GM18505 (cell line): Measurements from ENCODE around the gene SEMA6A.

Experiments
- ATAC-seq: cut with Tn5 transposase; IDR thresholded peaks from one replicate; pipeline ENCODE4 v1.9.1; 2021; ENCODE audit not compliant: unreplicated experiment
- POLR2A ChIP-seq: IDR thresholded peaks from 4 replicates; pipeline ENCODE4 v1.6.1; 2011; ENCODE audit warnings: borderline replicate concordance; ENCODE audit not compliant: insufficient read depth, insufficient read length; ENCODE audit errors: extremely low read depth

The SEMA6A gene

GRCh38 chr5:116498503-116499048 is 76.0 kb downstream of the SEMA6A start:
- ATAC-seq = no peak
- TF ChIP-seq POLR2A = no peak

DNA sequence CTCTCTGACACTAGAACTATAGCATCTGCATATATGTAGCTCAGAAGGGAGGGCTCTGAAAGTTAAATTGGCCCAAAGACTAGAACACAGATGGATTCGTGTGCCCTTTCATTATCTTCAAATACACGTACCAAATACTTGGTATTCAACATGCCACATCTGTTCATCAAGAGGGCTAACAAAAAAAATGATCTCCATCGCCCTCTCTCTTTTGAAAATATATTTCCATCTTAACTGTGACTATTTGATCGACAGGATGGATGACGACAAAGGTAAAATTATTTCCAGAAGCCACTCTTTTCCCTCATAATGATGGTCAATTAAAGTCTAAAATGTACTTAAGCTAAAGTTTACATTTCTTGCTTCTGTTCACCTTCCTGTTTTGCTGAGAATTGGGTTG is 77.0 kb downstream of the SEMA6A start:
- ATAC-seq = no peak
- TF ChIP-seq POLR2A = no peak

GRCh38 chr5:116495786-116496357 is 78.8 kb downstream of the SEMA6A start:
- no peak for TF ChIP-seq POLR2A

GRCh38 chr5:116494784-116495450 is 79.7 kb downstream of the SEMA6A start:
- no peak for TF ChIP-seq POLR2A
- no peak for ATAC-seq

More at GRCh38 chr5:116495786-116496357, 78.8 kb downstream of the SEMA6A start:
- no peak for ATAC-seq

DNA sequence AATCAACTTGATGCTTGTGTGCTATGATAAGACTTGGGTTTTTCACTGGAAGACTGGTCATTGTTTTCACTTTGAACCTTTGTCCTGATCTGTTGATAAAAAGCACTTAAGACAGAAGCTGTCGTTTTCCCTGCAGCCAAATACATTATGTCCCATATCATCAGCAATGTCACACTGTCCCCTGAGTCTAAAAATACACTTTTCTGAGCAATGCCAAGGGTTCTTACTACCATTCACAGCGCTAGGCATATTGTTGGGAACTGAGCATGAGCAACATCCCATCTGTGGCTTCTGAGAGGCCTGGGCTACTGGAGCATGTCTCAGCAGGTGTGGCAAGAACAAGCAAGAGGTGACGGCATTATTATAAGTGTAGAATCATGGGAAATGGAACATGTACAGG is 81.8 kb downstream of the SEMA6A start:
- peak; percentile 51 for ATAC-seq
- TF ChIP-seq POLR2A = no peak

GRCh38 chr5:116492016-116492623 is 82.5 kb downstream of the SEMA6A start:
- ATAC-seq = peak; percentile 75
- no peak for TF ChIP-seq POLR2A

DNA sequence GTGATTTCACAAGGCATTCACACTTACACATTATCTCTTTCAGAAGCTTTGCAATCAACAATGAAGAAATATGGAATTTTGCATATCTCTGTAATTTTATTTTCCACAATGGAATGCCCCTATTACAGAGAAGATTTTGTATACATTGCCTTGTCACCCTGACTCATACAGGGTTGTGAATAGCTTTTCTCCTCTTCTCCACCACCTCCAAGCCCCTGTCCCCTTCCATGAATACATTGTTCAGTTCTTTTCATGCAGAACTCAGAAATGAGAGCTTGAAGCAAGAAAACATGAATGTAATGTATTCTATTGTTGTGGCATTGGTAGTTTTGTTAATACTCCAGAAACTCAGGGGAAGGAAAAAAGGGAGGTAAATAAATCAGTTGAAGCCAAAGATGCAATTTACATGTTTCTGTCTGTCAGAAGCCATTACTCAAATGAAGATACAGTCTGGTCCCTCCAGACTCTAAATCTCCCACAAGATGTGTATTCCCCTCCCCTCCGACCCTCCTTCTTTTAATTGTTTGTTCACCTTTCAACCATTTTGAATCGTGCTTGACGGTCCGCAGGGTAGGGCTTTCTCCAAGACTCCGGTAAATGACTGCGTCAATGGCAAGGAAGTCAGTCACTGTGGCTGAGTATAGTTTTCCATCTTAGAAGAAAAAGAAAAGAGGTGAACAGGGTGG is 86.1 kb downstream of the SEMA6A start:
- ATAC-seq = no peak
- no peak for TF ChIP-seq POLR2A

GRCh38 chr5:116487045-116487444 is 87.6 kb downstream of the SEMA6A start:
- TF ChIP-seq POLR2A = no peak

GRCh38 chr5:116486588-116486987 is 88.0 kb downstream of the SEMA6A start:
- no peak for ATAC-seq
- no peak for TF ChIP-seq POLR2A

More at GRCh38 chr5:116487045-116487444, 87.6 kb downstream of the SEMA6A start:
- ATAC-seq = no peak

DNA sequence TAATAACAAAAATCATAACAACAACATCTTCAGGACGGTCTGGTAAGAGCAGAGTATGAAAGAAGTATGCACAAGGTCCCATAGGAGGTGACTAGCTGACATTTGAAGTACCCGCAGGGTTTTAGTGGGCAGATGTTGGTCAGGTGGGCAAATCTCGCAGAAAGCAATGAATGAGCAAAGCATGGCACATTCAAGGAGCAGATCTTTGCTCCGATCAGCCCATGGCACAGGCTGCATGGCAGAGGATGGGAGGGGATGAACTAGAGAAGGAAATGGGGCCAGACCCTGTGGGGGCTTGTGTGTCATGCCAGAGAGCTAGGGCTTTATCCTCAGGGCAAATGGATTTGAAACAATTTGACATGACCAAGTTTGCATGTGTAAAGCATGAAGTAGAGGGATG is 90.0 kb downstream of the SEMA6A start:
- no peak for ATAC-seq
- TF ChIP-seq POLR2A = no peak

- ATAC-seq = no peak
- TF ChIP-seq POLR2A = no peak
These were observed 92.2 kb downstream of the SEMA6A start for GRCh38 chr5:116482394-116482793.

GRCh38 chr5:116480894-116481510 is 93.6 kb downstream of the SEMA6A start:
- no peak for TF ChIP-seq POLR2A
- no peak for ATAC-seq

DNA sequence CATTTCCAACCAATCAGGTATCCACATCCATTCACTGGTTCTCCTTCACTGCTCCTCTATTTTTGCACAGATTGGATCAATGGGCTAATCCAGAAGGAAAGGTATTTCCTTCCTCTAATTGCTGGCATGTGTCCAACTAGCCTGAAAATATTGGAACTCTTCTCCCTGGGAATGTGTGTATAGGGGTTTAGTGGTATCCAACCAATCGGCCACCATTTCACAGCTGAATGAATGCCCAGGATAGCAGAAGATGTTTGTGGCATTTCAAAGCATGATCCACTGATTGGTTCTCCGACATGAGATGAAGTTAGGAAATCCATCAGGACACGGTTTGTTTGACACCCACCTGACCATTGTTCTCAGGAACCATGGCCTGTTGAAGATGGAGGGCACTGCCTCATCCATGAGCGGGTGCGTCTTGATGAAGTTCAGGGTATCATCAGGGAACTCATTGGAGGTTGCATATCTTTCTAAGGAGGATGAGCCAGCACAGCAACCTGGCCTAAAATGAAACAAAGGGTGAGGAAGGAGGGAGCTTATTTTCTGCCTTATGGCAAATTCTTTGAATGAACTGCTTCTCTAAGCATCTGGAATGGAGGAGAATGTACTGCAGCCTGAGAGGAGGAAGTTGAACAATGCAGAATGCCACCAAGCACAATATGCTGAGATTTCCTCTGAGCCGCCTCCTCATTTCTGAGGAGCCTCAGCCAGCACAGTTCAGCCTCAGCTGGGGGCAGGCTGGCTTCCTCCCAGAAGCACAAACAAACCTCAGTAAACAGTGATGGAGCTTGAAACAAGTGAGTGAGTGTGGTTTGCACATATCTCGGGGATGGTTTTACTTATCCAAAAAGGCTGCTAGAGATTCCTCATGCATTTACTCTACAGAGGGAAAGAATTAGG is 94.6 kb downstream of the SEMA6A start:
- TF ChIP-seq POLR2A = no peak
- ATAC-seq = no peak

DNA sequence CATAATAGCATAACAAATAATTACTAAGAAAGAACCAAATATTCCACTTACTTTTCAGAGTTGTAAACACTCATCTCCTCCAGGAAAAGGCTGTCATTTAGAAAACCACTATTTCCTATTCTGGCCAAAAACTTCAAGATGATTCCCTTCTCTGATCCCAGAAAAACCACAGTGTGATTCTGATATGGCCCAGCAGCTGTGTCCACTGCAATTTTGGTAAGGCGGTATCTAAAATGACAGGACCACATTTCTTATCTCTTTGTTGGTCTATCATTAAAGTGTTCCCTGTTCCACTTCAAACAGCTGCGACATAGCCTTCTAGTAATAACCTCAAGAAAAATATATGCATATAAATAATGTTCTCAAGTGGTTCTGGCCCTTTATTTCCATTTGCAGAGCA is 96.1 kb downstream of the SEMA6A start:
- TF ChIP-seq POLR2A = no peak

More for the DNA sequence above, 96.1 kb downstream of the SEMA6A start:
- ATAC-seq = no peak
